AG04450 (cell line): ENCODE results near the gene ZBTB22. TPM values are rescaled to one million over a fixed set of nuclear protein-coding genes. Genes with fewer than 3 reads are reported as not detected.

Experiments used
- CTCF ChIA-PET: fragments of 300-600, 350-600 bp; formaldehyde crosslinking; extraction: SDS; loops from one replicate; lab custom pipeline; 2022; ENCODE audit warnings: antibody characterized with exemption, inconsistent platforms; lab: Charles Lee
- POLR2A ChIA-PET: fragments of 350-600 bp; formaldehyde crosslinking; extraction: SDS; loops from one replicate; lab custom pipeline; 2021; ENCODE audit warnings: antibody characterized with exemption, inconsistent platforms; lab: Yijun Ruan, JAX
- DNase-seq: peaks from one replicate; pipeline ENCODE4 v3.0.0-alpha.2; 2011; ENCODE audit warnings: low read depth, low spot score
- H3K27ac ChIP-seq: one replicate; pipeline ENCODE4 v1.5.1; 2012; ENCODE audit warnings: low read depth, low read length, control low read depth
- H3K27me3 ChIP-seq: one replicate; pipeline ENCODE4 v1.6.0; 2012; ENCODE audit warnings: low read length; ENCODE audit not compliant: control insufficient read depth, insufficient read depth
- H3K4me3 ChIP-seq: 2 replicates; pipeline ENCODE4 v1.5.1; 2011; ENCODE audit warnings: mild to moderate bottlenecking, low read depth, low read length, control low read depth
- H3K9me3 ChIP-seq: 2 replicates; pipeline ENCODE4 v1.5.1; 2012; ENCODE audit warnings: low read length; ENCODE audit not compliant: control insufficient read depth, insufficient read depth
- polyA plus RNA-seq: library from polyadenylated mRNA; depleted of rRNA; stranded (reverse); fragments of >200 nt; gene quantifications from 2 replicates; pipeline ENCODE4 v1.2.3, GENCODE V29; 2011
- TF ChIP-seq, protein P1 (sequence below): IDR thresholded peaks from 2 replicates; pipeline ENCODE4 v1.5.1; 2011; ENCODE audit warnings: low read depth, low read length, control low read depth, inconsistent platforms

Gene ZBTB22
- polyA plus RNA-seq, 1 experiment, result 8.4 TPM

DNA sequence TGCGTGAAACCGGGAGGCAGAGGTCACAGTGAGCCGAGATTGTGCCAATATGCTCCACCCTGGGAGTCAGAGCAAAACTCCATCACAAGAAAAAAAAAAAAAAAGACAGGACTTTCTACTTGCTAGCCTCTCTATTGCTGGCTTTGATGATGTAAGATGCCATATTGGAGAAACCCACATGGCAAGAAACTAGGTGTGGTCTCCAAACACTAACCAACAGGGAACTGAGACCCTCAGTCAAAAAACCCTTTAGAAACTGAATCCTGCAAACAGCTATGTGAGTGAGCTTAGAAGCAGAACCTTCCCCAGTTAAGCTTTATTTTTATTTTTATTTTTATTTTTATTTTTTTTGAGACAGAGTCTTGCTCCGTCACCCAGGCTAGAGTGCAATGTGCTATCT lies 18.4 kb upstream of the ZBTB22 start:
- TF ChIP-seq, protein P1, sequence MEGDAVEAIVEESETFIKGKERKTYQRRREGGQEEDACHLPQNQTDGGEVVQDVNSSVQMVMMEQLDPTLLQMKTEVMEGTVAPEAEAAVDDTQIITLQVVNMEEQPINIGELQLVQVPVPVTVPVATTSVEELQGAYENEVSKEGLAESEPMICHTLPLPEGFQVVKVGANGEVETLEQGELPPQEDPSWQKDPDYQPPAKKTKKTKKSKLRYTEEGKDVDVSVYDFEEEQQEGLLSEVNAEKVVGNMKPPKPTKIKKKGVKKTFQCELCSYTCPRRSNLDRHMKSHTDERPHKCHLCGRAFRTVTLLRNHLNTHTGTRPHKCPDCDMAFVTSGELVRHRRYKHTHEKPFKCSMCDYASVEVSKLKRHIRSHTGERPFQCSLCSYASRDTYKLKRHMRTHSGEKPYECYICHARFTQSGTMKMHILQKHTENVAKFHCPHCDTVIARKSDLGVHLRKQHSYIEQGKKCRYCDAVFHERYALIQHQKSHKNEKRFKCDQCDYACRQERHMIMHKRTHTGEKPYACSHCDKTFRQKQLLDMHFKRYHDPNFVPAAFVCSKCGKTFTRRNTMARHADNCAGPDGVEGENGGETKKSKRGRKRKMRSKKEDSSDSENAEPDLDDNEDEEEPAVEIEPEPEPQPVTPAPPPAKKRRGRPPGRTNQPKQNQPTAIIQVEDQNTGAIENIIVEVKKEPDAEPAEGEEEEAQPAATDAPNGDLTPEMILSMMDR, result no peak
- POLR2A ChIA-PET, result no interaction called here

DNA sequence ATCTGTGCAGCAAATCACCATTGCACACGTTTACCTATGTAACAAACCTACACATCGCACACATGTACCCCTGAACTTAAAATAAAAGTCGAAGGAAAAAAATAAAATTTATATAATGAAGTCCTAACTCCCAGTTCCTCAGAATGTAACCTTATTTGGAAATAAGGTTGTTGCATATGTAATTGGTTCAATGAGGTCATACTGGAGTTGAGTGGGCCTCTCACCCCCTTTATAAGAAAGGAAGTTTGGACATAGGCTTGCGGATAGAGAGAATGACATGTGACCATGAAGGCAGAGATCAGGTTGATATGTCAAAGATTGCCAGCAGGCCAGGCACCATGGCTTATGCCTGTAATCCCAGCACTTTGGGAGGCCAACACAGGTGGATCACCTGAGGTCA lies 16.1 kb upstream of the ZBTB22 start:
- Histone ChIP-seq H3K27ac (no peak overlapping the region), H3K27me3 (peaks cover 3% of the 10 kb centered on the region), H3K4me3 (no peak overlapping the region), H3K9me3 (no peaks in the 10 kb centered on the region)
- CTCF ChIA-PET, result interaction anchor here (0.7 kb wide), 1 partner anchor 207 kb away, joined by 3 read pairs; no protein-coding TSS in a partner anchor
- POLR2A ChIA-PET, result no interaction called here
- TF ChIP-seq, protein P1, result no peak
- no peak for DNase-seq

More for the DNA sequence above, 18.4 kb upstream of the ZBTB22 start:
- Histone ChIP-seq H3K27me3 (no peaks in the 10 kb centered on the region), H3K4me3 (no peak overlapping the region), H3K27ac (no peak overlapping the region), H3K9me3 (no peaks in the 10 kb centered on the region)
- no peak for DNase-seq
- CTCF ChIA-PET, result interaction anchor here (2.5 kb wide), 1 partner anchor 9 kb away, joined by 17 read pairs; no protein-coding TSS in a partner anchor

GRCh38 chr6:33330736-33331135 lies 13.2 kb upstream of the ZBTB22 start:
- TF ChIP-seq, protein P1, result no peak
- H3K4me3 ChIP-seq, result no peak overlapping the region
- H3K9me3 ChIP-seq, result no peaks in the 10 kb centered on the region
- H3K27ac ChIP-seq, result no peak overlapping the region
- peaks cover 3% of the 10 kb centered on the region for H3K27me3 ChIP-seq
- ChIA-PET POLR2A (no interaction called here), CTCF (no interaction called here)
- no peak for DNase-seq

DNA sequence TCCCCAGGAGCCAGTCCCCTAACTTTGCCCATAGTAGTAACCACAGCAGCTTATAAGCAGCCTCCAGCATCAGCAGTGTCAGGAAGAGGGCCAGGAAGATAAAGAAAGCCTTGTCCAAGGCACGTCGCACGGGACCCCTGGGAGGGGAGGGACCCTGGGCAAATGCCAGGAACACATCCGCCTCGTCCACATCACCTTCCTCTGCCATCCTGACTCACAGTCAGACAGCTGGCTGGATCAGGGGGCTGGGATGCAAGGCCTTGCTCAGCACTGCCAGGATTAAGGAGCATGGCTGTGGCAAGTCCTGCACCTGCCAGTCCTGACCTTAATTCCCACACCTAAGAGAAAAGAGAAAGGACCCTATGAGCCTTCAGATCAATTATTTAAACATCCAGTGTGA lies 11.5 kb upstream of the ZBTB22 start:
- Histone ChIP-seq H3K4me3 (no peak overlapping the region), H3K9me3 (no peaks in the 10 kb centered on the region), H3K27ac (no peak overlapping the region), H3K27me3 (peaks cover 3% of the 10 kb centered on the region)
- ChIA-PET POLR2A (no interaction called here), CTCF (interaction anchor here (1.0 kb wide), 1 partner anchor 62 kb away, joined by 3 read pairs; no protein-coding TSS in a partner anchor)
- no peak for DNase-seq
- TF ChIP-seq, protein P1, result no peak

DNA sequence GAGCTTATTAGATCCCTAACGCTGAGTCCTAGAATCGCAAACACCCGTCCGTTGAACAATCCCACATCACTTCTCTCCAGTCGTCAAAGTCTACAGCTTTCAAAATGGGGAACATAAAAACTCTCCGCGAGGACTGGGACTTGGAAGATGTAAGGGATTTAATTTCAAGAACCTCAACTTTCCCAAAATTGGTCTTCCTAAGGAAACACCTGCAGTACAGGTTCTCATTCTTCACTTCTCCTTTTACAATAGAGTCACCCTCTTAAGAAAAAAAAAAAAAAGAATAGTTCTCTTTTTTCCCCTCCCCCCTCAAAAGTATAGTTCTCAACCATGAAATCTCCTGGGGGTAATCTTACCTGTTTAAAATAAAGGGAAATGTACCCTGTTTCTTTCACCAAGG lies 6.6 kb upstream of the ZBTB22 start:
- CTCF ChIA-PET, result interaction anchor here (0.6 to 3.2 kb wide), 2 partner anchors 67 to 254 kb away, joined by 4 to 15 read pairs; no protein-coding TSS in a partner anchor
- POLR2A ChIA-PET, result no interaction called here
- Histone ChIP-seq H3K4me3 (no peak overlapping the region), H3K9me3 (no peaks in the 10 kb centered on the region), H3K27ac (no peak overlapping the region), H3K27me3 (peaks cover 3% of the 10 kb centered on the region)
- DNase-seq, result no peak
- TF ChIP-seq, protein P1, result no peak
